Spleen (tissue), 7 donors: ENCODE measurements around the gene ARMC6.

Experiments used
- CTCF ChIP-seq, 11 experiments: fragments of 200-600 bp in 7 of 11; fragments of 450-650 bp in 4 of 11; sonication (generic) in 4 of 11; IDR thresholded peaks in 8 of 11; conservative IDR thresholded peaks in 3 of 11; 1 replicate in 7 of 11; 2 replicates in 4 of 11; pipeline versions ENCODE4 v1.4.0 to v1.8.0; 2016 to 2021; ENCODE audit warnings: antibody characterized with exemption in 11 of 11, inconsistent platforms in 4 of 11, mild to moderate bottlenecking in 1 of 11
- POLR2A ChIP-seq, 3 donors: fragments of 450-650 bp; IDR thresholded peaks; one replicate each; pipeline ENCODE4 v1.5.1; 2017; ENCODE audit warnings: antibody characterized with exemption in 3 of 3, mild to moderate bottlenecking in 1 of 3
- donor health status: DM: no; HTN: no; CAD: no; lungs with moderate emphysema.
- donor health status: DM: no; HTN: no; CAD: no.
- donor health status: DM: no; HTN: no; CAD: no.

- TF ChIP-seq CTCF (IDR thresholded peaks at IDR 0.05 in 8 of 11, conservative IDR thresholded peaks at IDR 0.05 in 3 of 11) (no peak), POLR2A (IDR thresholded peaks at IDR 0.05) (no peak)
Measured at GRCh38 chr19:19062454-19063182, 29.2 kb downstream of the ARMC6 start.
